ENCODE measurements around the gene DHFR.

Gene DHFR

GRCh38 chr5:80655231-80655774, 520 bp upstream of the DHFR start:
- DNase-seq (ENCODE audit: low read depth): no peak

- DNase-seq (ENCODE audit: low read depth): no peak
Measured at GRCh38 chr5:80654054-80654390, 761 bp downstream of the DHFR start.

- DNase-seq (ENCODE audit: low read depth): no peak
Measured at GRCh38 chr5:80653502-80653901, 1.3 kb downstream of the DHFR start.

- no peak for DNase-seq (ENCODE audit: low read depth)
Measured at GRCh38 chr5:80646926-80647325, 7.9 kb downstream of the DHFR start.

GRCh38 chr5:80644900-80645299, 9.9 kb downstream of the DHFR start:
- DNase-seq (ENCODE audit: low read depth): no peak

GRCh38 chr5:80641353-80641752, 13.4 kb downstream of the DHFR start:
- DNase-seq (ENCODE audit: low read depth): no peak

GRCh38 chr5:80634193-80634592, 20.6 kb downstream of the DHFR start:
- no peak for DNase-seq (ENCODE audit: low read depth)

GRCh38 chr5:80632700-80633099, 22.1 kb downstream of the DHFR start:
- no peak for DNase-seq (ENCODE audit: low read depth)

- no peak for DNase-seq (ENCODE audit: low read depth)
Measured at GRCh38 chr5:80631278-80632259, 23.2 kb downstream of the DHFR start.

GRCh38 chr5:80629281-80629680, 25.5 kb downstream of the DHFR start:
- no peak for DNase-seq (ENCODE audit: low read depth)

GRCh38 chr5:80625230-80625629, 29.6 kb downstream of the DHFR start:
- DNase-seq (ENCODE audit: low read depth): no peak

GRCh38 chr5:80623999-80624398, 30.8 kb downstream of the DHFR start:
- DNase-seq (ENCODE audit: low read depth): no peak

GRCh38 chr5:80622756-80623155, 32.0 kb downstream of the DHFR start:
- DNase-seq (ENCODE audit: low read depth): no peak

GRCh38 chr5:80620211-80620610, 34.6 kb downstream of the DHFR start:
- DNase-seq (ENCODE audit: low read depth): no peak

- DNase-seq (ENCODE audit: low read depth): no peak
Measured at GRCh38 chr5:80619086-80619485, 35.7 kb downstream of the DHFR start.

GRCh38 chr5:80618438-80618837, 36.3 kb downstream of the DHFR start:
- DNase-seq (ENCODE audit: low read depth): no peak

- DNase-seq (ENCODE audit: low read depth): no peak
Measured at GRCh38 chr5:80615266-80615914, 39.4 kb downstream of the DHFR start.

GRCh38 chr5:80609692-80610091, 45.1 kb downstream of the DHFR start:
- no peak for DNase-seq (ENCODE audit: low read depth)

- no peak for DNase-seq (ENCODE audit: low read depth)
Measured at GRCh38 chr5:80608731-80609130, 46.1 kb downstream of the DHFR start.

GRCh38 chr5:80607832-80608231, 47.0 kb downstream of the DHFR start:
- no peak for DNase-seq (ENCODE audit: low read depth)

- no peak for DNase-seq (ENCODE audit: low read depth)
Measured at GRCh38 chr5:80607343-80607742, 47.4 kb downstream of the DHFR start.

GRCh38 chr5:80600943-80601693, 53.7 kb downstream of the DHFR start:
- DNase-seq (ENCODE audit: low read depth): no peak
